Activated CD8-positive, alpha-beta T cell treated with anti-CD3 and anti-CD28 coated beads, Interleukin-2, amount 10 ng/mL, durations not matched to agents 7 days and 5 days (primary cell): ENCODE results near the gene SNX2. TPM values are rescaled to one million over a fixed set of nuclear protein-coding genes. Genes with fewer than 3 reads are reported as not detected.
A peak's percentile ranks its signal among the peaks of the same experiment; 100 is the strongest.
"Not testable (repeated sequence)": the region's sequence is repeated elsewhere in the genome, so short reads cannot be mapped to it uniquely, and the experiment has no call there.

Experiments
- ATAC-seq: fragments of 150-1000 bp; cut with Tn5 transposase; one replicate; pipeline ENCODE4 v1.10.0; 2021; ENCODE audit warnings: moderate library complexity
- CTCF ChIA-PET: fragments of 350-600 bp; sonication (Branson Sonifier 250); formaldehyde crosslinking; loops from one replicate; lab custom pipeline; 2021; ENCODE audit warnings: antibody characterized with exemption; lab: Charles Lee
- POLR2A ChIA-PET: fragments of 350-600 bp; sonication (Branson Sonifier 250); formaldehyde crosslinking; loops from one replicate; lab custom pipeline; 2021; ENCODE audit warnings: antibody characterized with exemption; lab: Charles Lee
- DNase-seq: peaks from one replicate; pipeline ENCODE4 v3.0.0-alpha.2; 2020
- H3K27ac Mint-ChIP-seq: one replicate; pipeline ENCODE4 v1.8.0; 2021; ENCODE audit warnings: mild to moderate bottlenecking, mixed read lengths
- H3K27me3 Mint-ChIP-seq: one replicate; pipeline ENCODE4 v1.8.0; 2021; ENCODE audit warnings: low read depth, mixed read lengths
- H3K36me3 Mint-ChIP-seq: one replicate; pipeline ENCODE4 v1.8.0; 2021; ENCODE audit warnings: low read depth, mixed read lengths
- H3K4me1 Mint-ChIP-seq: one replicate; pipeline ENCODE4 v1.8.0; 2021; ENCODE audit warnings: low read depth, mixed read lengths
- H3K4me3 Mint-ChIP-seq: one replicate; pipeline ENCODE4 v1.8.0; 2021; ENCODE audit warnings: mild to moderate bottlenecking, mixed read lengths
- H3K9me3 Mint-ChIP-seq: one replicate; pipeline ENCODE4 v1.8.0; 2022; ENCODE audit warnings: mixed read lengths; ENCODE audit not compliant: insufficient read depth
- total RNA-seq, 2 experiments: library from RNA; stranded (reverse); gene quantifications; one replicate each; pipeline ENCODE4 v1.2.3, GENCODE V29; 2021

Gene SNX2
- total RNA-seq, 2 experiments from 2014 or later, result 39.2 to 39.6 TPM

GRCh38 chr5:122845229-122846050 lies 70.6 kb downstream of the SNX2 start, which contains the start of gene SNX24:
TSS of gene SNX24 (plus strand) at chr5:122845613. CDS start at chr5:122845634, 21 bp downstream.
- DNase-seq (peak; percentile 77), ATAC-seq (peak; percentile 94)
- no peaks in the 10 kb centered on the region for H3K9me3 Mint-ChIP-seq
- ChIA-PET CTCF (interaction anchor here (1.3 kb wide), 1 partner anchor 142 kb away, joined by 3 read pairs; no protein-coding TSS in a partner anchor), POLR2A (no interaction called here)
- H3K27ac Mint-ChIP-seq, result no peak within 1 kb of the TSS
- H3K27me3 Mint-ChIP-seq, result peaks cover 28% of the 10 kb centered on the region
- peaks cover 16% of the 10 kb centered on the region for H3K4me1 Mint-ChIP-seq
- H3K4me3 Mint-ChIP-seq, result peak within 1 kb of the TSS; percentile 81
- no peaks in the 10 kb centered on the region for H3K36me3 Mint-ChIP-seq

- no peak for ATAC-seq
- Mint-ChIP-seq H3K9me3 (no peaks in the 10 kb centered on the region), H3K27me3 (peaks cover 24% of the 10 kb centered on the region), H3K27ac (no peak overlapping the region), H3K36me3 (no peaks in the 10 kb centered on the region), H3K4me3 (peak overlapping the region; percentile 47), H3K4me1 (peaks cover 13% of the 10 kb centered on the region)
- no peak for DNase-seq
- POLR2A ChIA-PET, result no interaction called here
- CTCF ChIA-PET, result interaction anchor here (1.3 kb wide), 1 partner anchor 142 kb away, joined by 3 read pairs; no protein-coding TSS in a partner anchor
Observed at GRCh38 chr5:122846051-122846550, 71.2 kb downstream of the SNX2 start.

GRCh38 chr5:122847687-122848081 lies 72.8 kb downstream of the SNX2 start:
- ChIA-PET POLR2A (no interaction called here), CTCF (no interaction called here)

DNA sequence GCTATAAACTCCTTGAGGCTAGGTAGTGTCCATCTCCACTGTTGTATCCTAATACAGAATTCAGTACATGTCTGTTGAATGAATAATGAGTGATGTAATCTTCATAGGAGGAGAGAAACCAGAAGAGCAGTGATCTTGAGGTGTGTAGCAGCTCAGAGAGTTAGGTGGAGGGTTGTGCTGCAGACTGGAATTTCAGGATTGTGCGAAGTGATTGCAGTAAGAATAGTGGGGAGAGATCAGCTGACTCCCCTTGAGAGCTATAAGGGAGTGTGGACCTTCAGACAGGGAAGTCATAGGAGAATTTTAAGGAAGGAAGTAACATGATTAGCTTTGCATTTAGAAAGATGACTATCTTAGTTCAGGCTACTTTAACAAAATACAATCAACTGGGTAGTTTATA lies 74.9 kb downstream of the SNX2 start:
- peaks cover 1% of the 10 kb centered on the region for H3K4me1 Mint-ChIP-seq
- no peak for ATAC-seq
- H3K4me3 Mint-ChIP-seq, result no peak overlapping the region
- H3K27me3 Mint-ChIP-seq, result peaks cover 8% of the 10 kb centered on the region
- no peak overlapping the region for H3K27ac Mint-ChIP-seq
- ChIA-PET POLR2A (no interaction called here), CTCF (no interaction called here)
- H3K36me3 Mint-ChIP-seq, result no peaks in the 10 kb centered on the region
- DNase-seq, result no peak
- H3K9me3 Mint-ChIP-seq, result no peaks in the 10 kb centered on the region

More at GRCh38 chr5:122847687-122848081, 72.8 kb downstream of the SNX2 start:
- Mint-ChIP-seq H3K4me1 (peaks cover 13% of the 10 kb centered on the region), H3K36me3 (no peaks in the 10 kb centered on the region), H3K27me3 (peaks cover 20% of the 10 kb centered on the region), H3K9me3 (no peaks in the 10 kb centered on the region), H3K4me3 (no peak overlapping the region), H3K27ac (no peak overlapping the region)
- no peak for ATAC-seq
- DNase-seq, result no peak

DNA sequence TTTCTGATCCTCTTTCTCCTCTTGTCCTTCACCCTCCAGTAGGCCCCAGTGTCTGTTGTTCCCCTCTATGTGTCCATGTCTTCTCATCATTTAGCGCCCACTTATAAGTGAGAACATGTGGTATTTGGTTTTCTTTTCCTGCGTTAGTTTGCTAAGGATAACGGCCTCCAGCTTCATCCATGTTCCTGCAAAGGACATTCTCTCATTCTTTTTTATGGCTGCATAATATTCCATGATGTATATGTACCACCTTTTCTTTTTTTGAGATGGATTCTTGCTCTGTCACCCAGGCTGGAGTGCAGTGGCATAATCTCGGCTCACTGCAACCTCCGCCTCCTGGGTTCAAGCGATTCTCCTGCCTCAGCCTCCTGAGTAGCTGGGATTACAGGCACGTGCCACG lies 82.7 kb downstream of the SNX2 start:
- H3K36me3 Mint-ChIP-seq, H3K27ac Mint-ChIP-seq, DNase-seq, H3K27me3 Mint-ChIP-seq, POLR2A ChIA-PET, ATAC-seq, H3K4me3 Mint-ChIP-seq, H3K9me3 Mint-ChIP-seq, H3K4me1 Mint-ChIP-seq, CTCF ChIA-PET: not testable (repeated sequence)

DNA sequence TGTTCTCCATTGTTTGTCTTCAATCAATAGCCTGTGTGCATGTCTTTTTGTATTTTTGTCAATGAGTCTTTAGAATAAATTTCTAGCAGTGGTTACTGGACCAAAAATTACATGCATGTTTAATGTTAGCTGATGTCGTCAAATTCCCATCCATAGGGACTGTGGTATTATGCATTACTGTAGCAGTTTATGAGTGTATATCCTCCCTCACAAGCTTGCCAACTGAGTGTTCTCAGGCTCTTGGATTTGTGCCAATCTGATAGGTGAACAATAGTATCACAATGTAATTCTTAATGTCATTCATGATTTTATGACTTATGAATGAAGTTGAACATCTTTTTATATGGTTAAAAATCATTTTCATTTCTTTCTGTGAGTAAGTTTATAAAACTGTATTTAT lies 83.6 kb downstream of the SNX2 start:
- Mint-ChIP-seq H3K4me3 (no peak overlapping the region), H3K27me3 (no peaks in the 10 kb centered on the region), H3K27ac (no peak overlapping the region), H3K36me3 (no peaks in the 10 kb centered on the region), H3K4me1 (no peaks in the 10 kb centered on the region), H3K9me3 (no peaks in the 10 kb centered on the region)
- CTCF ChIA-PET, result no interaction called here
- POLR2A ChIA-PET, result no interaction called here
- no peak for DNase-seq
- no peak for ATAC-seq

GRCh38 chr5:122863240-122863639 lies 88.4 kb downstream of the SNX2 start:
- H3K27ac Mint-ChIP-seq, result no peak overlapping the region
- H3K36me3 Mint-ChIP-seq, result no peaks in the 10 kb centered on the region
- H3K9me3 Mint-ChIP-seq, result no peaks in the 10 kb centered on the region
- H3K4me3 Mint-ChIP-seq, result no peak overlapping the region
- ChIA-PET CTCF (no interaction called here), POLR2A (no interaction called here)
- no peaks in the 10 kb centered on the region for H3K27me3 Mint-ChIP-seq
- DNase-seq (no peak), ATAC-seq (no peak)
- H3K4me1 Mint-ChIP-seq, result no peaks in the 10 kb centered on the region

DNA sequence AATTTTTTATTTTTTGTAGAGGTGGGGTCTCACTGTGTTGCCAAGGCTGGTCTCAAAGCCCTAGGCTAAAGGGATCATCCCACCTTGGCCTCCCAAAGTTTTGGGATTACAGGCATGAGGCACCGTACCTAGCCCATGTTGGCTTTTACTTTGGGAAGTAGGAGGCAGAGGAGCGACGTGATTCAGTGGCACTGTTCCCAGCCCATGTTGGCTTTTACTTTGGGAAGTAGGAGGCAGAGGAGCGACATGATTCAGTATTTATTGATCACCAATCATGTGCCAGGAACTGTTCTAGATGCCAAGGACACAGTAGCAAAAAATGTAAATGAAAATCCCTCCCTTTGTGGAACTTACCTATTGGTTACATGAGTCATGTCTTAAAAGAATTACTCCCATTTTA lies 88.8 kb downstream of the SNX2 start:
- Mint-ChIP-seq H3K4me1 (no peaks in the 10 kb centered on the region), H3K27me3 (no peaks in the 10 kb centered on the region), H3K36me3 (no peaks in the 10 kb centered on the region), H3K4me3 (no peak overlapping the region), H3K9me3 (no peaks in the 10 kb centered on the region), H3K27ac (no peak overlapping the region)
- ChIA-PET POLR2A (no interaction called here), CTCF (no interaction called here)
- DNase-seq, result no peak
- ATAC-seq, result no peak

DNA sequence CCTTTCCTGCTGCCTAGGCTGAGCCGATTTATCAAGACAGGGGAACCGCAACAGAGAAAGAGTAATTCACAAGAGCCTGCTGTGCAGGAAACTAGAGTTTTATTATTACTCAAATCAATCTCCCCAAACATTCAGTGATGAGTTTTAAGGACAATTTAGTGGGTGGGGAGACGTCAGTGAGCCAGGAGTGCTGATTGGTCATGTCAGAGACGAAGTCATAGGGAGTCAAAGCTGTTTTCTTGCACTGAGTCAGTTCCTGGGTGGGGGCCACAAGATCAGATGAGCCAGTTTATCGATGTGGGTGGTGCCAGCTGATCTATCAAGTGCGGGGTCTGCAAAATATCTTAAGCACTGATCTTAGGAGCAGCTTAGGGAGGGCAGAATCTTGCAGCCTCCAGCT lies 89.5 kb downstream of the SNX2 start:
- H3K27me3 Mint-ChIP-seq, result no peaks in the 10 kb centered on the region
- ChIA-PET CTCF (no interaction called here), POLR2A (no interaction called here)
- no peaks in the 10 kb centered on the region for H3K36me3 Mint-ChIP-seq
- H3K27ac Mint-ChIP-seq, result no peak overlapping the region
- no peaks in the 10 kb centered on the region for H3K4me1 Mint-ChIP-seq
- DNase-seq (no peak), ATAC-seq (no peak)
- no peaks in the 10 kb centered on the region for H3K9me3 Mint-ChIP-seq
- no peak overlapping the region for H3K4me3 Mint-ChIP-seq

DNA sequence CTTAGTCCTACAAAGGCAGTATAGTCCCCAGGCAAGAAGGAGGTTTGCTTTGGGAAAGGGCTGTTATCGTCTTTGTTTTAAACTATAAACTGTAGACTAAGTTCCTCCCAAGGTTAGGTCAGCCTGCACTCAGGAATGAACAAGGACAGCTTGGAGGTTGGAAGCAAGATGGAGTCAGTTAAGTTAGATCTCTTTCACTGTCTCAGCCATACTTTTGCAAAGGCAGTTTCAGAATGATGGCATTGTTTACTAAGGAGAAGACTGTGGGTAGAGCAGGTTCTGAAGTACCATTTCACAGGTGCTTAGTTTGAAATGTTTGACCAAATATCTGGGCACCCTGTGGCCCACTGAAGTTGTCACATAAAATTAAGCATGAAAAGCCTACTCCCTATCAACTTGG lies 90.0 kb downstream of the SNX2 start:
- Mint-ChIP-seq H3K27ac (no peak overlapping the region), H3K36me3 (no peaks in the 10 kb centered on the region), H3K27me3 (no peaks in the 10 kb centered on the region), H3K9me3 (no peaks in the 10 kb centered on the region), H3K4me3 (no peak overlapping the region), H3K4me1 (no peaks in the 10 kb centered on the region)
- CTCF ChIA-PET, result no interaction called here
- no peak for ATAC-seq
- DNase-seq, result no peak
- POLR2A ChIA-PET, result no interaction called here

- H3K27me3 Mint-ChIP-seq, result no peaks in the 10 kb centered on the region
- DNase-seq (no peak), ATAC-seq (no peak)
- no peaks in the 10 kb centered on the region for H3K4me1 Mint-ChIP-seq
- no peak overlapping the region for H3K4me3 Mint-ChIP-seq
- CTCF ChIA-PET, result no interaction called here
- H3K36me3 Mint-ChIP-seq, result no peaks in the 10 kb centered on the region
- no peaks in the 10 kb centered on the region for H3K9me3 Mint-ChIP-seq
- POLR2A ChIA-PET, result no interaction called here
- no peak overlapping the region for H3K27ac Mint-ChIP-seq
Observed at GRCh38 chr5:122870219-122870856, 95.5 kb downstream of the SNX2 start.

DNA sequence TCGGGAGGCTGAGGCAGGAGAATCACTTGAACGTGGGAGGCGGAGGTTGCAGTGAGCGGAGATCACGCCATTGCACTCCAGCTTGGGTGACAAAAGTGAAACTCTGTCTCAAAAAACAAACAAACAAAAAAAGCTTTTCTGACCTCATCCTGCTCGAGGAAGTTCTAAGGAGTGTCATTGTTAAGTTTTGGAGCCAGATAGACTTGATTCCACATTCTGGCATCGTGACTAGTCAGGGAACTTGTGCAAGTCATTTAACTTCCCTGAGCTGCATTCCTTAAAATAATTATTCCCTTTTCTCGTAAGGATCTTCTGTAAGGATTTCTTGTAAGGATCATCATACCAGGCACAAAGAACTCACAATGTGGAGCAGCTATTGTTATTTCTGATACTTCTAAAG lies 96.8 kb downstream of the SNX2 start:
- H3K36me3 Mint-ChIP-seq, result no peaks in the 10 kb centered on the region
- no peak for DNase-seq
- H3K4me3 Mint-ChIP-seq, result no peak overlapping the region
- CTCF ChIA-PET, result no interaction called here
- POLR2A ChIA-PET, result no interaction called here
- H3K9me3 Mint-ChIP-seq, result no peaks in the 10 kb centered on the region
- H3K27me3 Mint-ChIP-seq, result no peaks in the 10 kb centered on the region
- H3K27ac Mint-ChIP-seq, result no peak overlapping the region
- no peak for ATAC-seq
- no peaks in the 10 kb centered on the region for H3K4me1 Mint-ChIP-seq
